Ecto neural progenitor cell (in vitro differentiated cells): ENCODE results near the gene NOPCHAP1.

Source experiments
- DNase-seq: peaks from one replicate; pipeline ENCODE4 v3.0.0-alpha.2; 2018; ENCODE audit warnings: low spot score

Gene NOPCHAP1

GRCh38 chr12:105020241-105020962 is 34.3 kb downstream of the NOPCHAP1 start:
- no peak for DNase-seq

- DNase-seq: no peak
These were observed 38.8 kb downstream of the NOPCHAP1 start for GRCh38 chr12:105024928-105025327.

GRCh38 chr12:105025890-105026289 is 39.8 kb downstream of the NOPCHAP1 start:
- no peak for DNase-seq

GRCh38 chr12:105026411-105026810 is 40.3 kb downstream of the NOPCHAP1 start:
- no peak for DNase-seq

GRCh38 chr12:105030820-105031807 is 45.0 kb downstream of the NOPCHAP1 start:
- DNase-seq: no peak

- DNase-seq: no peak
These were observed 46.7 kb downstream of the NOPCHAP1 start for GRCh38 chr12:105032703-105033357.

- DNase-seq: no peak
These were observed 47.7 kb downstream of the NOPCHAP1 start for GRCh38 chr12:105033851-105034250.
